Endothelial cell of umbilical vein (primary cell): Measurements from ENCODE around the gene CHL1.

Experiments used
- EZH2 ChIP-seq: IDR thresholded peaks from 2 replicates; pipeline ENCODE4 v1.6.1; 2012; ENCODE audit warnings: borderline replicate concordance, low read depth, mild to moderate bottlenecking, moderate library complexity, low read length, inconsistent platforms; ENCODE audit not compliant: severe bottlenecking
- MYC ChIP-seq: IDR thresholded peaks from one replicate; pipeline ENCODE4 v1.6.1; 2011; ENCODE audit warnings: mild to moderate bottlenecking, low read depth, low read length
- TF ChIP-seq, protein P1 (sequence below), 2 donors: IDR thresholded peaks; 1 replicate in 1 of 2; 2 replicates in 1 of 2; pipeline ENCODE4 v1.5.1; 2011; ENCODE audit warnings: low read length in 2 of 2, mild to moderate bottlenecking in 2 of 2, moderate library complexity in 2 of 2, control low read depth in 1 of 2, inconsistent platforms in 1 of 2, low read depth in 1 of 2; ENCODE audit not compliant: insufficient read depth in 1 of 2; ENCODE audit errors: extremely low read depth in 1 of 2
- TF ChIP-seq, protein P2 (sequence below): IDR thresholded peaks from 2 replicates; pipeline ENCODE4 v1.6.1; 2011; ENCODE audit not compliant: insufficient read depth, insufficient read length

DNA sequence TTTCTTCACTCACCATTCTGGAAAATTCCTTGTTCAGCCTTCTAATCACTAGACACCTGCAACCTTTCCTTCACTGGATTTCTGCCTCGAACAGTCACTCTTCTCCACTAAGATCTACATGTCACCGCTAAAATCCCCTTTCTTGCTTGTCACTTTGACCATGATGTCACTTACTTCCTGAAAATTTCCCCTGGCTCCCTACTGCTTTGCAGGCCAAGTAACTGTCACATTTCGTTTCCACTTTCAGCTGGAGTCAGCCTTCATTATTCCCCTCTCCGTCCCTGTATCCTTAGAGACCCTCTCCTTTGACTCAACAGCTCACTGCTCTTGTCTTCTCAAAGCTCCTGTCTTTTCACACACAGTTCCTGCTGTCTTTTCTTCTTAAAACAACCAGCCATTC is 15.9 kb downstream of the CHL1 start:
- TF ChIP-seq EZH2 (no peak), MYC (no peak)
- TF ChIP-seq, protein P1, sequence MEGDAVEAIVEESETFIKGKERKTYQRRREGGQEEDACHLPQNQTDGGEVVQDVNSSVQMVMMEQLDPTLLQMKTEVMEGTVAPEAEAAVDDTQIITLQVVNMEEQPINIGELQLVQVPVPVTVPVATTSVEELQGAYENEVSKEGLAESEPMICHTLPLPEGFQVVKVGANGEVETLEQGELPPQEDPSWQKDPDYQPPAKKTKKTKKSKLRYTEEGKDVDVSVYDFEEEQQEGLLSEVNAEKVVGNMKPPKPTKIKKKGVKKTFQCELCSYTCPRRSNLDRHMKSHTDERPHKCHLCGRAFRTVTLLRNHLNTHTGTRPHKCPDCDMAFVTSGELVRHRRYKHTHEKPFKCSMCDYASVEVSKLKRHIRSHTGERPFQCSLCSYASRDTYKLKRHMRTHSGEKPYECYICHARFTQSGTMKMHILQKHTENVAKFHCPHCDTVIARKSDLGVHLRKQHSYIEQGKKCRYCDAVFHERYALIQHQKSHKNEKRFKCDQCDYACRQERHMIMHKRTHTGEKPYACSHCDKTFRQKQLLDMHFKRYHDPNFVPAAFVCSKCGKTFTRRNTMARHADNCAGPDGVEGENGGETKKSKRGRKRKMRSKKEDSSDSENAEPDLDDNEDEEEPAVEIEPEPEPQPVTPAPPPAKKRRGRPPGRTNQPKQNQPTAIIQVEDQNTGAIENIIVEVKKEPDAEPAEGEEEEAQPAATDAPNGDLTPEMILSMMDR (IDR thresholded peaks at IDR 0.05; ENCODE audit: extremely low read depth in 1 of 2, insufficient read depth in 1 of 2, low read depth in 1 of 2, low read length in 2 of 2): no peak
- TF ChIP-seq, protein P2, sequence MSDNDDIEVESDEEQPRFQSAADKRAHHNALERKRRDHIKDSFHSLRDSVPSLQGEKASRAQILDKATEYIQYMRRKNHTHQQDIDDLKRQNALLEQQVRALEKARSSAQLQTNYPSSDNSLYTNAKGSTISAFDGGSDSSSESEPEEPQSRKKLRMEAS: no peak
